NCI-H748 (cell line): Measurements from ENCODE around the gene DOCK1.

Source experiments
- DNase-seq: peaks from one replicate; lab custom pipeline; 2025; ENCODE audit not compliant: unreplicated experiment; lab: John Stamatoyannopoulos, UW

DOCK1 gene

GRCh38 chr10:127343821-127344220 lies 438.6 kb downstream of the DOCK1 start:
- DNase-seq = no peak

GRCh38 chr10:127344346-127344745 lies 439.1 kb downstream of the DOCK1 start:
- no peak for DNase-seq

GRCh38 chr10:127345231-127345965 lies 440.2 kb downstream of the DOCK1 start:
- peak; percentile 94 for DNase-seq

GRCh38 chr10:127346604-127347003 lies 441.4 kb downstream of the DOCK1 start:
- no peak for DNase-seq

GRCh38 chr10:127347202-127347959 lies 442.2 kb downstream of the DOCK1 start:
- no peak for DNase-seq

GRCh38 chr10:127349737-127350136 lies 444.5 kb downstream of the DOCK1 start:
- no peak for DNase-seq

GRCh38 chr10:127351542-127351941 lies 446.3 kb downstream of the DOCK1 start:
- no peak for DNase-seq

GRCh38 chr10:127353544-127353943 lies 448.3 kb downstream of the DOCK1 start:
- DNase-seq = no peak

- no peak for DNase-seq
Observed at GRCh38 chr10:127354255-127354654, 449.0 kb downstream of the DOCK1 start.

GRCh38 chr10:127354992-127355391 lies 449.8 kb downstream of the DOCK1 start:
- DNase-seq = no peak

GRCh38 chr10:127356360-127356759 lies 451.1 kb downstream of the DOCK1 start:
- DNase-seq = no peak

- no peak for DNase-seq
Observed at GRCh38 chr10:127357265-127357664, 452.0 kb downstream of the DOCK1 start.

- DNase-seq = no peak
Observed at GRCh38 chr10:127358337-127358736, 453.1 kb downstream of the DOCK1 start.

- DNase-seq = no peak
Observed at GRCh38 chr10:127364034-127364433, 458.8 kb downstream of the DOCK1 start.

GRCh38 chr10:127368101-127368500 lies 462.9 kb downstream of the DOCK1 start:
- no peak for DNase-seq

- DNase-seq = no peak
Observed at GRCh38 chr10:127368929-127369328, 463.7 kb downstream of the DOCK1 start.

GRCh38 chr10:127370601-127371000 lies 465.4 kb downstream of the DOCK1 start:
- DNase-seq = no peak

- no peak for DNase-seq
Observed at GRCh38 chr10:127372361-127372760, 467.1 kb downstream of the DOCK1 start.

- no peak for DNase-seq
Observed at GRCh38 chr10:127374074-127374680, 468.9 kb downstream of the DOCK1 start.

- DNase-seq = no peak
Observed at GRCh38 chr10:127374901-127375300, 469.7 kb downstream of the DOCK1 start.

- DNase-seq = no peak
Observed at GRCh38 chr10:127375461-127375860, 470.2 kb downstream of the DOCK1 start.

GRCh38 chr10:127376071-127376470 lies 470.8 kb downstream of the DOCK1 start:
- no peak for DNase-seq
